ENCODE results near the gene SMPD3. TPM values are rescaled to one million over a fixed set of nuclear protein-coding genes. Genes with fewer than 3 reads are reported as not detected.

The SMPD3 gene
- total RNA-seq, 4 donors from 2014 or later = under 0.01 to 2.6 (median 0.75) TPM

DNA sequence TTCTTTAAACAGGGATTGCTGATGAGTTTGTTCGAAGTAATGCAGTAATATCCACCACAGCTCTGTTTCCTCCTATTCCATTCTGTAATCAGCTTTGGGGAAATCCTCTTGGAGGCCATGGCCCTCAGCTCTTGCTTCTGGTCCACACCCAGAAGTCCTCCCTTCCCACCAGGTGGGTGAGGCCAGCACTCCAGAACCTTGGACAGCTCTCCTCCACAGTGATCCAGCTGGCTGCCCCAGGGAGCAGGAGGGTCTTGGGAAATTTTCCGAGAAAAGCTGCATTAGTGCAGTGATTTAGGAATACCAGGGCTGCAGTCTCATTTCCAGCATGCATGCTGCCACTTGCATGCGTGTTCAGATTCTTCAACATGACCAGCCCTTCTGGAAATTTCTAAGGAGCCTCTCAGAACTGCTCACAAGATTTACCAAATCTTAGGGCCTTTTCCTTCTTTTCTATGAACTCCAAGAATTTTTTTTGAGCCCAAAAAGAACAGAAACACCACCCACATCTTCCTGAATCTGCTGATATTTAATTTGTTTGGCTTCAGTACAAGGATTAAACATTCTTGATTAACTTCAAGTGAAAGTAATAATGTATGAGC is 4.2 kb downstream of the SMPD3 start:
- no peak for DNase-seq
- TF ChIP-seq POLR2A (IDR thresholded peaks at IDR 0.05) = no peak
- no peak for TF ChIP-seq CTCF (IDR thresholded peaks at IDR 0.05)
- intact Hi-C loops (cut with DNase I; ENCODE audit: low total_unique reads) = no loop called here
- no peaks in the 10 kb centered on the region for H3K9me3 ChIP-seq
- no peak overlapping the region for H3K4me3 ChIP-seq
- H3K27me3 ChIP-seq = peaks cover 0 to 4% of the 10 kb centered on the region in 2 donors
- no peaks in the 10 kb centered on the region for H3K36me3 ChIP-seq
- H3K4me1 ChIP-seq = peaks cover 0 to 14% of the 10 kb centered on the region in 2 donors
- no peak overlapping the region for H3K27ac ChIP-seq

- no peak for TF ChIP-seq POLR2A (IDR thresholded peaks at IDR 0.05)
- TF ChIP-seq CTCF (IDR thresholded peaks at IDR 0.05) = no peak
- no peaks in the 10 kb centered on the region for H3K4me1 ChIP-seq
- no peaks in the 10 kb centered on the region for H3K27me3 ChIP-seq
- H3K36me3 ChIP-seq = no peaks in the 10 kb centered on the region
- no peak overlapping the region for H3K4me3 ChIP-seq
- intact Hi-C loops (cut with DNase I; ENCODE audit: low total_unique reads) = no loop called here
- DNase-seq = no peak
- H3K27ac ChIP-seq = no peak overlapping the region
- no peaks in the 10 kb centered on the region for H3K9me3 ChIP-seq
Observed at GRCh38 chr16:68436581-68436980, 11.7 kb downstream of the SMPD3 start.

DNA sequence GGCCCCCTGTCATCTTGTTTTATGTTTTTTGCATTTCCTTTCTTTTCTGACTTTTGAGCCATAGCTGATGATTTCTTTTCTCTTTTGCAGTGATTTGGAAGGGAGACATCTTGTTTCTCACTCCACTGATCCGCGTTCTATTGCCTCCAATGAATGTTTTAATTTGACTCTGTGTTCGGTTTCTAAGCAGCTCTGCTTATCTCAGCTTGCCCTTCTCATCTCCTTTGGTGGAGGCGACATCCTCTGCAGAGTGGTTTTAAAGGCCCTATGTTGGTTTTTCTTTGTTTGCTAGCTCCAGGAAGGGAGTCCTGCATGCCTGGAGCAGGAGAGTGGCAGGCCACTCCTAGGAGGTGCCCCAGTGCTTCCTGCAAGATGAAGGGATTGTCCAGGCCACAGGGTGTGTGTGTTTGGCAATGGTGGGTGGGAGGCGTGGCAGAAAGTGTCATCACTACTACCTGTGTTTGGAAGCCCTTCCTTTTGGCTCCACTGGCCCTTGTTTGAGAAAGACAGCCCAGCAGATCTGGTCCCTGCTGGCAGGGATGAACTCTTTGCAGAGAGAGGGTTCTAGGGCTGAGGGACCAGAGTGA is 13.6 kb downstream of the SMPD3 start:
- Histone ChIP-seq H3K4me3 (no peak overlapping the region), H3K27me3 (no peaks in the 10 kb centered on the region), H3K4me1 (no peaks in the 10 kb centered on the region), H3K9me3 (no peaks in the 10 kb centered on the region), H3K36me3 (no peaks in the 10 kb centered on the region), H3K27ac (no peak overlapping the region)
- TF ChIP-seq CTCF (IDR thresholded peaks at IDR 0.05) (no peak), POLR2A (IDR thresholded peaks at IDR 0.05) (no peak)
- intact Hi-C loops (cut with DNase I; ENCODE audit: low total_unique reads) = no loop called here
- DNase-seq = no peak

DNA sequence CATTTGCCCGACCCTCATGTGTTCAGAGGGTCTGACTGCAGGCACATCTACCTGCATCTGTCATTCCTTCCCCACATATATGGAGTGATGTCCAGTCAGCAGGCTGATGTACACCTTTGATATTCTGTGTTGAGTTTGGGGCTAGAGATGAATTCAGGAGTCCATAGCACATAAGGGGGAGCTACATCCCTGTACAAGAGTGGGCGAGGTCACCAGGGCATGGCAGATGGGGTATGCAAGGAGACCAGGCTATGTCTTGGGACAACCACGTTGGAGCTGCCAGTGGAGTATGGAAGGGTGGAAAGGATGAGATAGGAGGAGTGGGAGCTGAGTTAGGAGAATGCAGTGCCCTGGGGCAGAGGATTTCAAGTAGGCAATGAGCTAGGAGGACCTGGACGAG is 15.0 kb downstream of the SMPD3 start:
- Histone ChIP-seq H3K36me3 (no peaks in the 10 kb centered on the region), H3K27ac (no peak overlapping the region), H3K4me1 (no peaks in the 10 kb centered on the region), H3K4me3 (no peak overlapping the region), H3K9me3 (no peaks in the 10 kb centered on the region), H3K27me3 (no peaks in the 10 kb centered on the region)
- DNase-seq = no peak
- TF ChIP-seq POLR2A (IDR thresholded peaks at IDR 0.05) = no peak
- no peak for TF ChIP-seq CTCF (IDR thresholded peaks at IDR 0.05)
- intact Hi-C loops (cut with DNase I; ENCODE audit: low total_unique reads) = no loop called here

DNA sequence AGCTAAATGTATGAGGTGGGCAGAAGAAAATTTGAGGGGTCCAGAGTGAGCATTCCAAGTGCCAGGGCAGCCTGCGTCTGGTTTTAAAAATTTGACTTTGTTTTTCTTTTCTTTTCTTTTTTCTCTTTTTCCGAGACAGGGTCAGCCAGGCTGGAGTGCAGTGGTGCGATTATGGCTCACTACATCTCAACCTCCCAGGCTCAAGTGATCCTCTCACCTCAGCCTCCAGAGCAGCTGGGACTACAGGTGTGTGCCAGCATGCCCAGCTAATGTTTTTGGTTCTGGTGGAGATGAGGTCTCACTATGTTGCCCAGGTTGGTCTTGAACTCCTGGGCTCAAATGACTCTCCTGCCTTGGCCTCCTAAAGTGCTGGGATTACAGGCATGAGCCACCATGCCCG is 15.6 kb downstream of the SMPD3 start:
- no peak overlapping the region for H3K4me3 ChIP-seq
- H3K27ac ChIP-seq = no peak overlapping the region
- intact Hi-C loops (cut with DNase I; ENCODE audit: low total_unique reads) = no loop called here
- H3K9me3 ChIP-seq = no peaks in the 10 kb centered on the region
- H3K4me1 ChIP-seq = no peaks in the 10 kb centered on the region
- DNase-seq = no peak
- no peaks in the 10 kb centered on the region for H3K36me3 ChIP-seq
- TF ChIP-seq CTCF (IDR thresholded peaks at IDR 0.05) = no peak
- TF ChIP-seq POLR2A (IDR thresholded peaks at IDR 0.05) = no peak
- H3K27me3 ChIP-seq = no peaks in the 10 kb centered on the region

Measured in uterus (tissue), 4 donors.